Activated T-cell treated with anti-CD3 and anti-CD28 coated beads, Interleukin-2, amount 50 U/mL, for 24 hours (primary cell): ENCODE measurements around the gene ALDH1L1.
A peak's percentile ranks its signal among the peaks of the same experiment; 100 is the strongest.

Source experiments
- DNase-seq: peaks from one replicate; pipeline ENCODE4 v3.0.0-alpha.2; 2020
- H3K27ac Mint-ChIP-seq: 2 replicates; pipeline ENCODE4 v1.8.0; 2020; ENCODE audit warnings: mild to moderate bottlenecking, mixed read lengths
- H3K27me3 Mint-ChIP-seq: 2 replicates; pipeline ENCODE4 v1.8.0; 2020; ENCODE audit warnings: mixed read lengths
- H3K36me3 Mint-ChIP-seq: 2 replicates; pipeline ENCODE4 v1.8.0; 2020; ENCODE audit warnings: low read depth, mixed read lengths
- H3K4me1 Mint-ChIP-seq: 2 replicates; pipeline ENCODE4 v1.8.0; 2020; ENCODE audit warnings: low read depth, mixed read lengths
- H3K4me3 Mint-ChIP-seq: 2 replicates; pipeline ENCODE4 v1.8.0; 2020; ENCODE audit warnings: mild to moderate bottlenecking, moderate library complexity, mixed read lengths
- H3K9me3 Mint-ChIP-seq: 2 replicates; pipeline ENCODE4 v1.8.0; 2020; ENCODE audit warnings: mixed read lengths

ALDH1L1 gene

GRCh38 chr3:126053949-126054569 is 126.3 kb downstream of the ALDH1L1 start:
- peaks cover 16% of the 10 kb centered on the region for H3K36me3 Mint-ChIP-seq
- H3K9me3 Mint-ChIP-seq: no peaks in the 10 kb centered on the region
- DNase-seq: no peak
- H3K27me3 Mint-ChIP-seq: no peaks in the 10 kb centered on the region
- peak overlapping the region; percentile 1 for H3K27ac Mint-ChIP-seq
- peaks cover 11% of the 10 kb centered on the region for H3K4me1 Mint-ChIP-seq
- no peak overlapping the region for H3K4me3 Mint-ChIP-seq
